Transverse colon (tissue), 4 donors: ENCODE results near the gene TRIP12.

Experiments
- CTCF ChIP-seq, 5 experiments: fragments of 200-600 bp in 3 of 5; fragments of 450-650 bp in 2 of 5; sonication (generic) in 3 of 5; IDR thresholded peaks; 1 replicate in 2 of 5; 2 replicates in 3 of 5; pipeline ENCODE4 v1.5.1; 2016 to 2017; ENCODE audit warnings: antibody characterized with exemption in 5 of 5, inconsistent platforms in 3 of 5, mild to moderate bottlenecking in 2 of 5, moderate library complexity in 1 of 5
- EP300 ChIP-seq: sonication (generic); formaldehyde crosslinking; IDR thresholded peaks from one replicate; pipeline ENCODE4 v1.6.1; 2017; ENCODE audit warnings: antibody characterized with exemption, low read depth
- POLR2A ChIP-seq: fragments of 450-650 bp; IDR thresholded peaks from one replicate; pipeline ENCODE4 v1.6.1; 2016; ENCODE audit warnings: antibody characterized with exemption, mild to moderate bottlenecking, moderate library complexity
- POLR2AphosphoS5 ChIP-seq, 3 donors: sonication (generic); formaldehyde crosslinking; IDR thresholded peaks; one replicate each; pipeline ENCODE4 v1.6.1; 2016; ENCODE audit warnings: antibody characterized with exemption in 3 of 3

- no peak for TF ChIP-seq CTCF (IDR thresholded peaks at IDR 0.05)
- TF ChIP-seq POLR2AphosphoS5 (IDR thresholded peaks at IDR 0.05): no peak
- TF ChIP-seq POLR2A: no peak
- no peak for TF ChIP-seq EP300
These were observed 116.2 kb downstream of the TRIP12 start for GRCh38 chr2:229805559-229805958.
